Measurements from ENCODE around the gene ADGRE2.

DNA sequence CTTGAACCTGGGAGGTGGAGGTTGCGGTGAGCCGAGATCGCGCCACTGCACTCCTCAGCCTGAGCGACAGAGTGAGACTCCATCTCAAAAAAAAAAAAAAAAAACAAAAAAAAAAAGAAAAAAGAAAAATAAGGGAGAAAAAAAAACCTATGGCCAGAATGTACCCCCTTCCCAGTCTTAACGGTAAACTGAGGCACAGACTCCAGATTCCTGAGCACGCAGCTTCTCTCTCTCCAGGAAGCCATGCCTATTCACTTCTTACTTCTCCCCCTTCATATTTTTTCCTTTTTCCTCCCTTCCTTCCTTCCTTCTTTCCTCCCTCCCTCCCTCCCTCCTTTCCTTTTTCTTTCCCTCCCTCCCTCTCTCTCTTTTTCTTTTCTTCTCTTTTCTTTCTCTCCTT lies 5.4 kb downstream of the ADGRE2 start:
- TF ChIP-seq, protein P1, sequence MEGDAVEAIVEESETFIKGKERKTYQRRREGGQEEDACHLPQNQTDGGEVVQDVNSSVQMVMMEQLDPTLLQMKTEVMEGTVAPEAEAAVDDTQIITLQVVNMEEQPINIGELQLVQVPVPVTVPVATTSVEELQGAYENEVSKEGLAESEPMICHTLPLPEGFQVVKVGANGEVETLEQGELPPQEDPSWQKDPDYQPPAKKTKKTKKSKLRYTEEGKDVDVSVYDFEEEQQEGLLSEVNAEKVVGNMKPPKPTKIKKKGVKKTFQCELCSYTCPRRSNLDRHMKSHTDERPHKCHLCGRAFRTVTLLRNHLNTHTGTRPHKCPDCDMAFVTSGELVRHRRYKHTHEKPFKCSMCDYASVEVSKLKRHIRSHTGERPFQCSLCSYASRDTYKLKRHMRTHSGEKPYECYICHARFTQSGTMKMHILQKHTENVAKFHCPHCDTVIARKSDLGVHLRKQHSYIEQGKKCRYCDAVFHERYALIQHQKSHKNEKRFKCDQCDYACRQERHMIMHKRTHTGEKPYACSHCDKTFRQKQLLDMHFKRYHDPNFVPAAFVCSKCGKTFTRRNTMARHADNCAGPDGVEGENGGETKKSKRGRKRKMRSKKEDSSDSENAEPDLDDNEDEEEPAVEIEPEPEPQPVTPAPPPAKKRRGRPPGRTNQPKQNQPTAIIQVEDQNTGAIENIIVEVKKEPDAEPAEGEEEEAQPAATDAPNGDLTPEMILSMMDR (IDR thresholded peaks at IDR 0.05) = no peak
- TF ChIP-seq POLR2A (IDR thresholded peaks at IDR 0.05) = no peak

All from Peyer's patch (tissue), 4 donors.